Endothelial cell of hepatic sinusoid (primary cell): Measurements from ENCODE around the gene C10orf120.

Source experiments
- in situ Hi-C: cut with HindIII; loops from 2 replicates; pipeline ENCODE4 v1.10.0; 2017; ENCODE audit warnings: low sequenced_read_pairs

The C10orf120 gene

GRCh38 chr10:122662231-122662630, 37.4 kb downstream of the C10orf120 start:
- in situ Hi-C loops = no loop called here

GRCh38 chr10:122660696-122661095, 39.0 kb downstream of the C10orf120 start:
- in situ Hi-C loops = no loop called here

GRCh38 chr10:122659651-122660050, 40.0 kb downstream of the C10orf120 start:
- in situ Hi-C loops = no loop called here

- in situ Hi-C loops = no loop called here
Observed at GRCh38 chr10:122659126-122659525, 40.5 kb downstream of the C10orf120 start.

- in situ Hi-C loops = no loop called here
Observed at GRCh38 chr10:122658356-122659049, 41.1 kb downstream of the C10orf120 start.

GRCh38 chr10:122657729-122658128, 41.9 kb downstream of the C10orf120 start:
- in situ Hi-C loops = no loop called here

- in situ Hi-C loops = no loop called here
Observed at GRCh38 chr10:122657255-122657654, 42.4 kb downstream of the C10orf120 start.

- in situ Hi-C loops = no loop called here
Observed at GRCh38 chr10:122656741-122657140, 42.9 kb downstream of the C10orf120 start.

GRCh38 chr10:122656308-122656705, 43.3 kb downstream of the C10orf120 start:
- in situ Hi-C loops = no loop called here

GRCh38 chr10:122655524-122656307, 43.9 kb downstream of the C10orf120 start:
- in situ Hi-C loops = no loop called here

- in situ Hi-C loops = no loop called here
Observed at GRCh38 chr10:122650331-122650730, 49.3 kb downstream of the C10orf120 start.

GRCh38 chr10:122649903-122650302, 49.7 kb downstream of the C10orf120 start:
- in situ Hi-C loops = no loop called here

- in situ Hi-C loops = no loop called here
Observed at GRCh38 chr10:122648599-122649428, 50.8 kb downstream of the C10orf120 start.
